Lower leg skin (tissue), 4 donors: ENCODE measurements around the gene TSKU. TPM values are rescaled to one million over a fixed set of nuclear protein-coding genes. Genes with fewer than 3 reads are reported as not detected.

Source experiments
- DNase-seq, 2 donors: peaks; one replicate each; pipeline ENCODE4 v3.0.0-alpha.2; 2019; ENCODE audit warnings: low spot score in 2 of 2
- H3K4me3 ChIP-seq: fragments of 200-600 bp; sonication (generic); 2 replicates; pipeline ENCODE4 v1.5.1; 2017; ENCODE audit warnings: mild to moderate bottlenecking, low read depth; ENCODE audit not compliant: poor library complexity, severe bottlenecking
- CTCF ChIP-seq, 3 donors: fragments of 450-650 bp; IDR thresholded peaks; one replicate each; pipeline ENCODE4 v1.5.1; 2016; ENCODE audit warnings: antibody characterized with exemption in 3 of 3, mild to moderate bottlenecking in 3 of 3, moderate library complexity in 2 of 3
- POLR2A ChIP-seq, 2 donors: fragments of 450-650 bp; IDR thresholded peaks; one replicate each; pipeline ENCODE4 v1.6.1; 2016 to 2017; ENCODE audit warnings: antibody characterized with exemption in 2 of 2, mild to moderate bottlenecking in 1 of 2, moderate library complexity in 1 of 2
- WGBS, 2 donors: methylation state at CpG; one replicate each; pipeline ENCODE4 v1.1.5; 2018; 5-methylcytosine and 5-hydroxymethylcytosine counted together
- intact Hi-C: fragments of 100-400 bp; cut with DNase I; formaldehyde crosslinking; loops from one replicate; pipeline ENCODE4 v1.15.0; 2023; ENCODE audit warnings: low total_unique reads
- total RNA-seq, 4 donors: library from RNA; depleted of rRNA; stranded (reverse); fragments of >200 nt; gene quantifications; one replicate each; pipeline ENCODE4 v1.1.0, GENCODE V29; 2016

TSKU gene
- total RNA-seq, 4 donors from 2014 or later = 113 to 125 (median 120) TPM

GRCh38 chr11:76803811-76804600 is 20.9 kb downstream of the TSKU start:
- 78 to 85% methylated on average over 10 of the region's 10 CpGs for WGBS, 2 donors
- DNase-seq = peak in 1 of 2 donors; percentile 35
- intact Hi-C loops = loop anchor here (10.0 kb wide), 1 partner anchor 281 kb away; no protein-coding TSS in a partner anchor
- TF ChIP-seq POLR2A (IDR thresholded peaks at IDR 0.05) = no peak
- TF ChIP-seq CTCF (IDR thresholded peaks at IDR 0.05) = no peak
- no peak overlapping the region for H3K4me3 ChIP-seq

- WGBS, 2 donors = 33 to 36% methylated on average over 8 of the region's 8 CpGs
- H3K4me3 ChIP-seq = no peak overlapping the region
- intact Hi-C loops = loop anchor here (5.0 to 10.0 kb wide), 2 partner anchors 112 to 279 kb away; no protein-coding TSS in a partner anchor
- DNase-seq = no peak
- TF ChIP-seq POLR2A (IDR thresholded peaks at IDR 0.05) = no peak
- no peak for TF ChIP-seq CTCF (IDR thresholded peaks at IDR 0.05)
These were observed 22.2 kb downstream of the TSKU start for GRCh38 chr11:76805206-76805913.

GRCh38 chr11:76806131-76806530 is 23.0 kb downstream of the TSKU start:
- no peak for DNase-seq
- H3K4me3 ChIP-seq = no peak overlapping the region
- intact Hi-C loops = loop anchor here (5.0 to 10.0 kb wide), 2 partner anchors 111 to 279 kb away; no protein-coding TSS in a partner anchor
- TF ChIP-seq CTCF (IDR thresholded peaks at IDR 0.05) (no peak), POLR2A (IDR thresholded peaks at IDR 0.05) (no peak)
- 55 to 85% methylated on average over 7 of the region's 7 CpGs for WGBS, 2 donors

GRCh38 chr11:76806608-76807205 is 23.6 kb downstream of the TSKU start:
- 41 to 46% methylated on average over 3 of the region's 3 CpGs for WGBS, 2 donors

More at GRCh38 chr11:76806608-76807205, 23.6 kb downstream of the TSKU start:
- DNase-seq = no peak
- TF ChIP-seq POLR2A (IDR thresholded peaks at IDR 0.05) (no peak), CTCF (IDR thresholded peaks at IDR 0.05) (no peak)
- intact Hi-C loops = loop anchor here (5.0 to 10.0 kb wide), 2 partner anchors 111 to 278 kb away; no protein-coding TSS in a partner anchor
- H3K4me3 ChIP-seq = no peak overlapping the region
